Measurements from ENCODE around the gene TTC24.

Gene TTC24

GRCh38 chr1:156579472-156579871 is at the start of gene TTC24:
Gene TTC24 (plus strand): TSS chr1:156579723. CDS start chr1:156581365, 1,642 bp downstream.
- no peak for DNase-seq

- no peak for DNase-seq
Observed at GRCh38 chr1:156530006-156530405, 49.5 kb upstream of the TTC24 start.

GRCh38 chr1:156532374-156532773 is 47.1 kb upstream of the TTC24 start:
- DNase-seq = no peak

- DNase-seq = no peak
Observed at GRCh38 chr1:156533568-156534220, 45.8 kb upstream of the TTC24 start.

- no peak for DNase-seq
Observed at GRCh38 chr1:156534424-156535060, 45.0 kb upstream of the TTC24 start.

GRCh38 chr1:156537027-156537426 is 42.5 kb upstream of the TTC24 start:
- DNase-seq = no peak

- no peak for DNase-seq
Observed at GRCh38 chr1:156538711-156539440, 40.6 kb upstream of the TTC24 start.

- no peak for DNase-seq
Observed at GRCh38 chr1:156539818-156540355, 39.6 kb upstream of the TTC24 start.

- DNase-seq = no peak
Observed at GRCh38 chr1:156540955-156541354, 38.6 kb upstream of the TTC24 start.

- no peak for DNase-seq
Observed at GRCh38 chr1:156543066-156543465, 36.5 kb upstream of the TTC24 start.

- DNase-seq = no peak
Observed at GRCh38 chr1:156544592-156545102, 34.9 kb upstream of the TTC24 start.

GRCh38 chr1:156546267-156546666 is 33.3 kb upstream of the TTC24 start:
- no peak for DNase-seq

- no peak for DNase-seq
Observed at GRCh38 chr1:156547434-156547833, 32.1 kb upstream of the TTC24 start.

GRCh38 chr1:156547982-156548381 is 31.5 kb upstream of the TTC24 start:
- no peak for DNase-seq

- no peak for DNase-seq
Observed at GRCh38 chr1:156549390-156549789, 30.1 kb upstream of the TTC24 start.

- DNase-seq = no peak
Observed at GRCh38 chr1:156549831-156550230, 29.7 kb upstream of the TTC24 start.

GRCh38 chr1:156550346-156550745 is 29.2 kb upstream of the TTC24 start:
- DNase-seq = no peak

- DNase-seq = peak; percentile 43
Observed at GRCh38 chr1:156551066-156551643, 28.4 kb upstream of the TTC24 start.

- peak; percentile 59 for DNase-seq
Observed at GRCh38 chr1:156551869-156552268, 27.7 kb upstream of the TTC24 start.

- DNase-seq = no peak
Observed at GRCh38 chr1:156552518-156552917, 27.0 kb upstream of the TTC24 start.

GRCh38 chr1:156552937-156553336 is 26.6 kb upstream of the TTC24 start:
- peak; percentile 66 for DNase-seq

- no peak for DNase-seq
Observed at GRCh38 chr1:156553860-156554485, 25.6 kb upstream of the TTC24 start.

GRCh38 chr1:156554971-156555370 is 24.6 kb upstream of the TTC24 start:
- DNase-seq = no peak
